ENCODE results near the gene USHBP1. TPM values are rescaled to one million over a fixed set of nuclear protein-coding genes. Genes with fewer than 3 reads are reported as not detected.

USHBP1 gene
- total RNA-seq, 1 experiment from 2014 or later: not detected

- in situ Hi-C loops (cut with HindIII; ENCODE audit: low pct_unique_long_range_greater_than_20kb, low sequenced_read_pairs): no loop called here
- BruUV-seq (replicated peaks): no TSS peak
- POLR2A ChIA-PET: no interaction called here
Measured at GRCh38 chr19:17206736-17207581, 57.6 kb downstream of the USHBP1 start.

More at GRCh38 chr19:17206736-17207581, 57.6 kb downstream of the USHBP1 start:
- intact Hi-C loops (cut with micrococcal nuclease; ENCODE audit: unreplicated experiment): no loop called here
- CTCF ChIA-PET: no interaction called here
- TF ChIP-seq POLR2AphosphoS5 (IDR thresholded peaks at IDR 0.05; ENCODE audit: low read depth, low read length) (no peak), REST (IDR thresholded peaks at IDR 0.05; ENCODE audit: insufficient read depth in 1 of 2, low read depth in 2 of 2, low read length in 1 of 2) (no peak), CTCF (IDR thresholded peaks at IDR 0.05) (no peak), TCF7L2 (IDR thresholded peaks at IDR 0.05; ENCODE audit: low read depth, low read length) (no peak), SIN3A (IDR thresholded peaks at IDR 0.05; ENCODE audit: borderline replicate concordance, insufficient read depth, low read depth, low read length) (no peak)
- Histone ChIP-seq H3K27me3 (ENCODE audit: control insufficient read depth, insufficient read depth, low read length) (no peaks in the 10 kb centered on the region), H3K36me3 (ENCODE audit: control insufficient read depth, insufficient read depth, low read length) (no peaks in the 10 kb centered on the region; the same call in 1 of the 2 replicates), H3K27ac (ENCODE audit: low read length) (no peak overlapping the region), H3K4me3 (ENCODE audit: low read depth in 2 of 2, low read length in 2 of 2) (no peak overlapping the region), H3K9me3 (ENCODE audit: control insufficient read depth, insufficient read depth, low read depth, low read length) (no peaks in the 10 kb centered on the region), H3K4me1 (ENCODE audit: control insufficient read depth, insufficient read depth, low read length) (no peaks in the 10 kb centered on the region)
- DNase-seq (ENCODE audit: low read depth, low spot score): no peak
- ATAC-seq: no peak
